Nephron progenitor cell (in vitro differentiated cells): Measurements from ENCODE around the gene ADARB2.

ENCODE experiments used
- DNase-seq: peaks from one replicate; pipeline ENCODE4 v3.0.0; 2021
- H3K27ac Mint-ChIP-seq: 2 replicates; pipeline ENCODE4 v1.8.0; 2021; ENCODE audit warnings: mild to moderate bottlenecking, moderate library complexity, mixed read lengths
- H3K27me3 Mint-ChIP-seq: 2 replicates; pipeline ENCODE4 v1.8.0; 2021; ENCODE audit warnings: mild to moderate bottlenecking, low read depth, mixed read lengths; ENCODE audit not compliant: poor library complexity
- H3K36me3 Mint-ChIP-seq: 2 replicates; pipeline ENCODE4 v1.8.0; 2021; ENCODE audit warnings: low read depth, mixed read lengths
- H3K4me1 Mint-ChIP-seq: 2 replicates; pipeline ENCODE4 v1.8.0; 2021; ENCODE audit warnings: mixed read lengths
- H3K4me3 Mint-ChIP-seq: 2 replicates; pipeline ENCODE4 v1.8.0; 2021; ENCODE audit warnings: mild to moderate bottlenecking, moderate library complexity, mixed read lengths
- H3K9me3 Mint-ChIP-seq: 2 replicates; pipeline ENCODE4 v1.8.0; 2021; ENCODE audit warnings: mild to moderate bottlenecking, moderate library complexity, mixed read lengths
- CTCF ChIP-seq: fragments of 200-600 bp; sonication (generic); IDR thresholded peaks from 2 replicates; pipeline ENCODE4 v1.5.0; 2021; ENCODE audit warnings: antibody characterized with exemption

Gene ADARB2

GRCh38 chr10:1690086-1690485 is 47.2 kb downstream of the ADARB2 start:
- peaks cover 5% of the 10 kb centered on the region for H3K36me3 Mint-ChIP-seq
- peaks cover 17% of the 10 kb centered on the region for H3K9me3 Mint-ChIP-seq
- peaks cover 20% of the 10 kb centered on the region for H3K4me1 Mint-ChIP-seq
- no peak overlapping the region for H3K4me3 Mint-ChIP-seq
- TF ChIP-seq CTCF: no peak
- DNase-seq: no peak
- H3K27me3 Mint-ChIP-seq: peaks cover 7% of the 10 kb centered on the region
- no peak overlapping the region for H3K27ac Mint-ChIP-seq

GRCh38 chr10:1688531-1688930 is 48.8 kb downstream of the ADARB2 start:
- H3K27ac Mint-ChIP-seq: no peak overlapping the region
- no peak overlapping the region for H3K4me3 Mint-ChIP-seq
- peaks cover 10% of the 10 kb centered on the region for H3K27me3 Mint-ChIP-seq
- peaks cover 5% of the 10 kb centered on the region for H3K36me3 Mint-ChIP-seq
- DNase-seq: no peak
- peaks cover 23% of the 10 kb centered on the region for H3K4me1 Mint-ChIP-seq
- H3K9me3 Mint-ChIP-seq: peaks cover 21% of the 10 kb centered on the region
- TF ChIP-seq CTCF: no peak

- Mint-ChIP-seq H3K4me3 (no peak overlapping the region), H3K36me3 (peaks cover 5% of the 10 kb centered on the region), H3K9me3 (peaks cover 21% of the 10 kb centered on the region), H3K27me3 (peaks cover 10% of the 10 kb centered on the region), H3K4me1 (peaks cover 23% of the 10 kb centered on the region), H3K27ac (no peak overlapping the region)
- no peak for TF ChIP-seq CTCF
- DNase-seq: no peak
These were observed 49.6 kb downstream of the ADARB2 start for GRCh38 chr10:1687623-1688150.

GRCh38 chr10:1687190-1687589 is 50.1 kb downstream of the ADARB2 start:
- Mint-ChIP-seq H3K27me3 (peaks cover 10% of the 10 kb centered on the region), H3K36me3 (peaks cover 5% of the 10 kb centered on the region), H3K9me3 (peaks cover 21% of the 10 kb centered on the region), H3K4me3 (no peak overlapping the region), H3K4me1 (peaks cover 23% of the 10 kb centered on the region), H3K27ac (no peak overlapping the region)
- TF ChIP-seq CTCF: no peak
- DNase-seq: no peak

GRCh38 chr10:1686491-1686749 is 50.9 kb downstream of the ADARB2 start:
- peaks cover 21% of the 10 kb centered on the region for H3K9me3 Mint-ChIP-seq
- TF ChIP-seq CTCF: no peak
- no peak overlapping the region for H3K4me3 Mint-ChIP-seq
- H3K36me3 Mint-ChIP-seq: peaks cover 5% of the 10 kb centered on the region
- DNase-seq: no peak
- H3K4me1 Mint-ChIP-seq: peaks cover 23% of the 10 kb centered on the region
- H3K27me3 Mint-ChIP-seq: peaks cover 10% of the 10 kb centered on the region
- peak overlapping the region; percentile 12 for H3K27ac Mint-ChIP-seq

- H3K9me3 Mint-ChIP-seq: peaks cover 21% of the 10 kb centered on the region
- TF ChIP-seq CTCF: no peak
- no peak for DNase-seq
- H3K36me3 Mint-ChIP-seq: peaks cover 5% of the 10 kb centered on the region
- H3K4me3 Mint-ChIP-seq: no peak overlapping the region
- H3K4me1 Mint-ChIP-seq: peaks cover 27% of the 10 kb centered on the region
- H3K27ac Mint-ChIP-seq: peak overlapping the region; percentile 12
- peaks cover 9% of the 10 kb centered on the region for H3K27me3 Mint-ChIP-seq
These were observed 51.4 kb downstream of the ADARB2 start for GRCh38 chr10:1685699-1686490.
